NK-92 (cell line): ENCODE measurements around the gene ERCC6L2.

Experiments
- DNase-seq: peaks from one replicate; lab custom pipeline; 2025; ENCODE audit not compliant: unreplicated experiment; lab: John Stamatoyannopoulos, UW

The ERCC6L2 gene

GRCh38 chr9:95977371-95977770 lies 101.9 kb downstream of the ERCC6L2 start:
- DNase-seq, result no peak

- no peak for DNase-seq
These were observed 102.6 kb downstream of the ERCC6L2 start for GRCh38 chr9:95978106-95978505.

DNA sequence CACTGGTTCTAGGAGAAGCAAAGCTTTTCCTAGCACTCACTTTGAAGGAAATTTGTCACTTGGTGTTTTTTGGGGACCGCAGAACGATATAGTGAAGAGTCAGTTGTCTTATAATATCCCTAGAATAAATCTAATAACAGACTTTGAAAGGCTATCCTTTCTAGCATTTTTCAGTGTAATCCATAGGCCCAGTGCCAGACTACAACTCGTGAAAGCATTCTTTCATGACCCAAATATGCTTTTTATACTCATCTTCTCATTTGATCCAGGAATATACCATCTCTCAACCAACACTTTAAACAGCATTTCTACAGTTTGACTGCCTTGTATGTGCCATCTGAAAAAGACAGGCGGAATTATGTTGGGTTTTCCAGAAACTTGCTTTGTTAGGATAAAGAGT lies 104.0 kb downstream of the ERCC6L2 start:
- no peak for DNase-seq

DNA sequence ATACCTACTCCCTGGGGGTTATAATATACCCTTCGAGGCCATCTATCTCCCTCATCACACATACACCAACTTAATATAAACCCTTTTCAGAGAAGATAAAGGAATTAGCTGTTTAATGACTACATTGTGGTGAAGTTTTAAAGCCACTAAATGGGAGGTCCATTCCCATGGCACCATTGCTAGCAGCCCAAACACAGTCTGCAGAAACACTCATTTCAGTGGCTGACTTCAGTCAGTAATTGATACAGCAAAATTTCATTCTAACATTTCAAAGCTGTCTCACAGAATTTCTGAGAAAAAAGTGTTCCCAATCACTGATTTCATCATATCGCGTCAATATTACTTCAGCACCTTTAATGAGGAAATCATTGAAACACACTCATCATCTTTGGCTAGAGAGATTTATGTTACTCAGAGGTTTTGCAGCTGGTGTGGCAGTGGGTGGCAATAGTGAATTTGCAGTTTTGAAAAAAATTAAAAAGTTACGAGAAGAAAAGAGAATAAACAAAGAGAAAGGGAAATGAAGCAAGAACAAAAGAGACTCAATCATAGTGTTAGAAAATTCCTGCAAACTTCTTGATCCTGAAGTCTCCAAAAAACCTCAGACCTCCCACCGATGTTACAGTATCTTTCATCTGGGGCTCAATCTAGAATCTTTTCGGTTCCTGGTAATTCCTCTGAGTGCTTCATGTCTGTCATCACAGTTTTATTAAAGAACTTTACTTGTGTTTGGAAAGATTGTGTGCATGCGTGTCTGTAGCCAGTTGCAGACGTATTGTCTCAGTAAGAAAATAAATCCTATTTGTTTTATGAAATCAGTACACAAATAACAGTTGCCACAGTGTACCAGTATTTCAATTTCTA lies 105.0 kb downstream of the ERCC6L2 start:
- no peak for DNase-seq

DNA sequence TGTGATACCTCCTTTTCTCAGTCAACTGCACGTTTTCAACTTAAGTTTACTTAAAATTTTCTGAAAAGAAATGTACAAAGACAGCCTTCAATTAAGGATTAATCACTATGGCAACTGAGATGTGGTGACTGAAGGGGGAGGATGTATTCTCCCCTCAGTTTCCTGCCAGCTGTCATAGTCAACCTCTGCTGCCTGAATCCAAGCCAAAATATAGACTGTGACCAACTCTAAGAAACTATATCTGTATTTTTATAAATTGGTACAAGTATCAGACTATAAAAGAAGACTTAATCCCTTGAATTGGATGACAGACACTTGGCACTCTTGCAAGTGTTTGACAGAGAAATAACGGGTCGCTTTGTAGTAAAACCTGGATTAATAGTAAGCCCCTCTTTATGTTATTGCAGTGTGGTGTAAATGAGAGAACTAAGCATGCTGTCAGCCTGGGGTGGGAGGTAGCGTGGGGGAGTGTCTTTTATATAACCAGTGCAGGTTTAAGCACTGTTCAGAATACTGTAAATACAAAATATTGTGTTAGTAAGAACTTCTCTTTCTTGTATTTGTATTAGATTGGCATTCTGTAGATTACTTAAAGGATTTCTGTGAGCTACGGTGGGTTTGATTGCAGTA lies 106.4 kb downstream of the ERCC6L2 start:
- no peak for DNase-seq

DNA sequence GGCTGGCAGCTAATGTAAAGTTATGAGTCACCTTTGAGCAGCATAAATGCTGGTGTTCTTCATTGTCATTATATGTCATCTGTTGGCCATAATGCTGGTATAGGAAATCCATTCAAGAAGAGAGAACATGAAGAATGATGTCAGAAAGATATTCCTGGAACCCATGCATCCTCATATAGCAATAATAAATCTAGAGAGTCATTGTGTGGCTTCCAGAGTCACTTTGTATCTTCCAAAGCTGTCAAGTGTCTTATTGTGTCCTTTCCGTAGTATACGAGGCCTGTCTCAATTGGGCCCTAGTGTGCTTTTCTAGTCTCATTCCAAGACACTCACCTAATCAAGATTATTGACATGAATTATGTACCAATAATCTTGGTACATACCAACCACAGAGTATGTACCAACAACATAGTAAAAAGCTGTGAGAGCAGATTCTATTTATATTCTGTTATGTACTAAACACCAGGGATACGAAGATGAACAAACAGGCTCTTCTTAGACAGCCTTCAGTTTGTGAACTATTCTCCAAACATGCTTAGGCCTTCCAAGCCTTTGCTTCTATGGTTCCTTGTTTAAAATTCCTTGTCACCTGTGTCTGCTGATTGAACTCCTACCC lies 110.1 kb downstream of the ERCC6L2 start:
- no peak for DNase-seq

GRCh38 chr9:95989297-95989696 lies 113.8 kb downstream of the ERCC6L2 start:
- no peak for DNase-seq

- DNase-seq, result no peak
These were observed 115.8 kb downstream of the ERCC6L2 start for GRCh38 chr9:95991326-95991725.

- DNase-seq, result no peak
These were observed 117.0 kb downstream of the ERCC6L2 start for GRCh38 chr9:95992536-95992935.

DNA sequence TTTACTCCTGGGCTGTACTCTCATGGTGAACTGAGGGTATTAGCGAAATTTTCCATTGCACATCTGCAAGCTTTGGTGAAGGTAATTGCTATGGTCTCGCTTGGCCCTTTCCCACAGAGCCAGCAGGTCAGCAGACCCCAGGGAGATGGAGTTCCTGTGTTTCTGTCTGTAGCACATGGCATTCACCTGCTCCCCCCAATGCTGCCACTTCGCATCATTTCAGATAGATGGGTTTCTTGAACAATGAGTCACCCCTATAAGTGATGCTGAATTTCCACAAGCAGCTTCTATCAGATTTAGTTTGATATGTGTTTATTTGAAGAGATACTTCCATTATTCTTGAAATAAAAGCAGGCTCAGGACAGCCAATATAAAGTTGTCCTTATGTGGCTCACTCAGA lies 117.8 kb downstream of the ERCC6L2 start:
- no peak for DNase-seq

- no peak for DNase-seq
These were observed 123.9 kb downstream of the ERCC6L2 start for GRCh38 chr9:95999390-95999789.

DNA sequence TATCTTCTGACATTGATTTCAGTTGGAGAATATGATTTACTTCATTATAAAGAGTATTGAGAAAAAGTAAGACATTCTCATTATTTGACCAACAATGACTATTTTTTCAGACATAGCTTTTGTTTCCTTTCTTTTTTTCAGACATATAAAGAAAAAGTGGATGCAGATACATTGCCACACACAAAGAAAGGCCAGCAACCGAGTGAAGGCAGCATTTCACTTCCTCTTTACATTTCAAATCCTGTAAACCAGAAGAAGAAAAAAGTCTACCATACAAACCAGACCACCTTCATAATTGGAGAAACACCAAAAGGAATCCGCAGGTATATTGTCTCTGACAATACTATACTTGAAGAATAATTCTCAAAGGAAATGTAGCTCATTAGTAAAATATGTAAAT lies 128.9 kb downstream of the ERCC6L2 start:
- no peak for DNase-seq

DNA sequence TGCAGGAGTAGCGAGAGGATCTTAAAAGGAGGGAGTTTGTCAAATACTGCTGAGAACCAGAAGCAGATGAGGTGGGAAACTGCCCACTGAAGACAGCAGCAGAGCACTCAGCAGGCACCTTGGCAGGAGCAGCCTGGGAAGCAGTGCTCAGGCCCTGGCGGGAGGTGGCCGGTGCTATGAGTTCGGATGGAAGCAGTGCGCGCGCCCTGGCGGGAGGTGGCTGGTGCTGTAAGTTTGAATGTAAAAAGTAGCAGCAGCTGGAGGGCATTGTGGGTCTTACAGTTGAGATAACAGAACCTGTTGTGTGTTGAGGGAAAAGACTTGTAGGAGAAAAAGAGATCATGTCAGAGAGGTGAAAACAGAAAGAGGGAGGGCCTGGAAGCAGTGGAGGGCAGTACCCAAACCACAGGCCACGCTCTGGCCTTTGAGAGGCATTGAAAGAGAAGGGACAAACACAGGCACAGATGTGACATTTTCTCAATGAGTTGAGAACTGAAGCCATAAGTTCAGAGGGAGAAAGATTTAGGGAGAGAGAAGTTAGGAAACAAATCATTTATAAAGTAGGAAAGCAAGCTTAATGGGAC lies 130.9 kb downstream of the ERCC6L2 start:
- no peak for DNase-seq

DNA sequence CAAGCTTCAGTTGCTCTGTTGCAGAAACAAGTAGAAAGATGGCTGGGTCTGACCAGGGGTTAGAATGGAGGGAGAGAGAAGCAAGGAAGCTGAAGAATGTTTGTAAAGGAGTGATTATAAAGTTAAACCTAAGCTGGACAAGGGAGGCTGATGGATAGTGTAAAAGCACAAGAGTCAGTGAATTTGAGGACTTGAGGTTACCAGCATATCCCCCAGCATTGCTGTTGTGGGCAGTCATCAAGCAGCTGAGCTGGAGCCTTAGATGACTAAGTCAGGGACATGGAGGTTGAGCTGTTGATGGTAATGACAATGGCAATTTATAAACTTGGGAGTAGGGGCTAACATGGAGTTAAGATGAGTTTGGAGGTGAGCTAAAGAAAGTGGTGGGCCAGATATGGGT lies 131.5 kb downstream of the ERCC6L2 start:
- no peak for DNase-seq

DNA sequence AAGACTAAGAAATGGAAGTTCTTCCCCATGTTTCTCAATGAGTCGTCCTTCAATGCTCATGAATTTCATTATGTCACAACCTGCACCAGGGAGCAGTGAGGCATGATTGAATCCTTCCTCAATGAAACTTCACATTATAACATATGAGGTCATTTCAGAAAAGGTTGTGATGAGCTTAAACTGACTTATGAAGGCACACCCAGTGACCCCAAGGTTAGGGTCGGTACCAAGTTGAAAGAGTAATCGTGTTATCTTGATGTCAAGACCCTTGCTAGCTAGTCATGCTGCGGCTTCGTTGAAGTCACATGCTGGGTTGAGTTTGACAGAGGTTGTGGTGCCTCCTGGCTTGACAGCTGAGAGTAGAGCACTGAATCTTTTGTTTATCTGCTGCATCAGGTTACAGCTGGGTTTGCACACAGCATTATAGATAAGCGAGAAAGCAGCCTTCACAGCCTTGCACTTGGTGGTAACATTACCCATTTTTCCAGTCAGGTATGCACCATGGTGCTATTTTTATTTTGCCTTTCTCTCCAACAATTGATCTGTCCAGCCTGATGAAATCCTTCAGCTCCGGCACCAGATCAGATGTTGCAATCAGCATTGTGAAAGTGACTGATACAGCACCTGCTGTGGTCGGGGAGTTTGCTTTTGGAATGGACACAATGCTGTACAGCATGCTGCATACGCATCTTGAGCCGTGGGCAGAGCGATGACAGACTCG lies 133.2 kb downstream of the ERCC6L2 start:
- DNase-seq, result no peak

- no peak for DNase-seq
These were observed 133.7 kb downstream of the ERCC6L2 start for GRCh38 chr9:96009223-96009602.

- no peak for DNase-seq
These were observed 134.4 kb downstream of the ERCC6L2 start for GRCh38 chr9:96009690-96010472.

- no peak for DNase-seq
These were observed 138.6 kb downstream of the ERCC6L2 start for GRCh38 chr9:96014078-96014477.

- no peak for DNase-seq
These were observed 140.6 kb downstream of the ERCC6L2 start for GRCh38 chr9:96015876-96016686.
